ENCODE data around the gene PRKAA2.

The PRKAA2 gene

GRCh38 chr1:56644919-56645676, at the start of gene PRKAA2 (continued):
- TF ChIP-seq ZNF518A (tag by site-specific recombination; conservative IDR thresholded peaks at IDR 0.05; ENCODE audit: low read depth) (no peak), ZNF394 (tag by site-specific recombination; IDR thresholded peaks at IDR 0.05; ENCODE audit: borderline replicate concordance) (0 out of 2 replicates have a peak, but pooled peaks have one; percentile 18), KLF10 (tag by site-specific recombination; IDR thresholded peaks at IDR 0.05) (no peak), REPIN1 (tag by site-specific recombination; IDR thresholded peaks at IDR 0.05; ENCODE audit: low read depth) (peak; percentile 84; the same call in 1 of the 2 replicates), ZIC2 (tag by site-specific recombination; IDR thresholded peaks at IDR 0.05) (peak; percentile 52; the same call in 1 of the 2 replicates), ZSCAN18 (tag by site-specific recombination; IDR thresholded peaks at IDR 0.05) (no peak), ZNF580 (tag by site-specific recombination; IDR thresholded peaks at IDR 0.05) (0 out of 2 replicates have a peak, but pooled peaks have one; percentile 12), ZNF23 (tag by site-specific recombination; IDR thresholded peaks at IDR 0.05; ENCODE audit: borderline replicate concordance) (no peak), ZNF654 (tag by site-specific recombination; IDR thresholded peaks at IDR 0.05; ENCODE audit: low read depth) (no peak), ZSCAN30 (tag by site-specific recombination; IDR thresholded peaks at IDR 0.05) (no peak), ZNF37A (tag by site-specific recombination; IDR thresholded peaks at IDR 0.05) (no peak), ELK4 (IDR thresholded peaks at IDR 0.05; ENCODE audit: borderline replicate concordance, low read depth, low read length) (no peak), SCRT1 (tag by site-specific recombination; IDR thresholded peaks at IDR 0.05; ENCODE audit: borderline replicate concordance) (no peak), ZNF138 (tag by site-specific recombination; IDR thresholded peaks at IDR 0.05; ENCODE audit: borderline replicate concordance) (no peak), MEIS1 (CRISPR knock-in tag; IDR thresholded peaks at IDR 0.05; ENCODE audit: borderline replicate concordance) (peak; percentile 12; the same call in 1 of the 2 replicates), SALL2 (tag by site-specific recombination; IDR thresholded peaks at IDR 0.05; ENCODE audit: borderline replicate concordance) (no peak), ZNF792 (tag by site-specific recombination; IDR thresholded peaks at IDR 0.05) (no peak), KLF16 (tag by site-specific recombination; IDR thresholded peaks at IDR 0.05) (no peak; the same call in 1 of the 2 replicates), ZBTB1 (tag by site-specific recombination; IDR thresholded peaks at IDR 0.05) (peak; percentile 21; the same call in 1 of the 2 replicates), ZNF529 (tag by site-specific recombination; IDR thresholded peaks at IDR 0.05; ENCODE audit: insufficient replicate concordance) (no peak), ZBTB10 (tag by site-specific recombination; IDR thresholded peaks at IDR 0.05) (peak; percentile 86), ZSCAN23 (tag by site-specific recombination; IDR thresholded peaks at IDR 0.05) (no peak), ZNF274 (IDR thresholded peaks at IDR 0.05; ENCODE audit: low read length) (no peak), ZNF274 (tag by site-specific recombination; IDR thresholded peaks at IDR 0.05; ENCODE audit: borderline replicate concordance) (no peak), ZNF513 (tag by site-specific recombination; IDR thresholded peaks at IDR 0.05) (no peak), ZNF626 (tag by site-specific recombination; IDR thresholded peaks at IDR 0.05) (no peak)
